GM19239 (cell line): ENCODE results near the gene PXT1.
A peak's percentile ranks its signal among the peaks of the same experiment; 100 is the strongest.
"Not testable (repeated sequence)": the region's sequence is repeated elsewhere in the genome, so short reads cannot be mapped to it uniquely, and the experiment has no call there.

Source experiments
- DNase-seq: peaks from one replicate; pipeline ENCODE4 v3.0.0; 2011; ENCODE audit warnings: low spot score; ENCODE audit not compliant: insufficient read length
- FAIRE-seq: peaks from 2 replicates; lab custom pipeline; 2011; peaks lifted over from hg19 to GRCh38; lab: Jason Lieb, UNC

The PXT1 gene

DNA sequence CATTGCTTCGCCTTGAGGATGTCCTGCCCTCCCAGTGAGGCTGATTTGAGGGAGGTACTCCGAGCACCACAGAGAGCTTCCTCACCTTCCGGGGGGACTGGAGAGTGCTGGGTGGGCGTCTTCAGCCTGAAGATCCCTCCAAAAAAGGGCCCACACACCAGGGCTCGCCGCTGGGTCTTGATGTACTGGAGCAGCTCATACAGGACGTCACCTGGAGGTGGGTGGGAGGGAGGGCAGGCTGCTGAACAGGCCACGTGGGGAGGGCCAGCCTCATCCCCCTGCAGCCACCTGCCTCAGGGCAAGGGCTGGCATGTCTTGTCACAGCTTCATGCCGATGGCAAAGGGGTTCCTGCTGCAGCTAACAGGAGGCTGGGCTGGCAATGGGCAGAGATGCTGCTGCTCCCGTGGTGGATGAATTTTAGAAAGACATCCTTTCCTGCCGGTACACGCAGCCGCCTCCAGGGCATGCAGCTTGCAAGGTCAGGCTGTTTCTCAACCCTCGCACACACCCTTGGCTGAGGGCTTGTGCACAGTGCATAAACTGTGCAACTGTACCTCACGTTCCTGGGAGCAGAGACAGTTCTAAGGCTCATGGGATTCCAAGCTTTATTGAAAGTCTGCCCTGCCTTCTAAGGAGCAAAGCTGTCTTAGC, 69.2 kb downstream of the PXT1 start:
- DNase-seq: no peak
- no peak for FAIRE-seq

DNA sequence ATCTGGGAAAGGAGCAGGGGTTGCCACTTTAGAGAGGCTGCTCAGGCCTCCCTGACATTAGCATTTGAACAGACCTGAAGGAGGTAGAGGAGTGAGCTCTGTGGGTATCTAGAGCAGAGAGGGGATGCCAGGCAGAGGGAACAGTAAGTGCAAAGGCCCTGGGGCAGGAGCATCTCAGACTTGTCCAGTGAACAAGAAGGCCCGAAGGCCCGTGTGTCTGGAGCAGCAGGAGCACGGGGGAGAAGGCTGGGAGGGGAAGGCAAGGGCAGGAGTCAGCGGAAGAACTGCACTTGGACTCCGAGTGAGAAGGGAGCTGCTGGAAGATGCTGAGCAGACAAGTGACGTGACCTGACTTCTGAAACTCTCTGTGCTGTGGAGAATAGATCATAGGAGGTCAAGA, 70.6 kb downstream of the PXT1 start:
- DNase-seq: no peak
- no peak for FAIRE-seq

DNA sequence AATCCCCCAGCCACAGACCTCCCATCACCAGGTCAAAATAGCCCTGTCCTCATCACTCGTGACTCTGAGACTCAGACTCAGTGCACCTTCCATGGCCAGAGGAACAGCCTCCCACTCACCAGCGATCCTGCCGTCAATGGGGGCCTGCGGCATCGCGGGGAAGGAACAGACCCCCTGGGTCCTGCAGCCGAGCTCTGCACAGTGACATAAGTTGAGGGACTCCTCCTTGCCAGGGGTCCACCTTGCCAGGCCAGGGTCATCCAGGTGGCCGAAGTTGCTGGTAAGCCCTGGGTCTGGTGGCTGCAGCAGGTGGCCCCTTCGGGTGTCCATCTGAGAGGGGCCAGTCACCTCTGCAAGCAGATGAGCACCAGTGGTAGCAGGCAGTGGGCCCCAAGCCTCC, 71.4 kb downstream of the PXT1 start:
- DNase-seq: no peak
- no peak for FAIRE-seq

DNA sequence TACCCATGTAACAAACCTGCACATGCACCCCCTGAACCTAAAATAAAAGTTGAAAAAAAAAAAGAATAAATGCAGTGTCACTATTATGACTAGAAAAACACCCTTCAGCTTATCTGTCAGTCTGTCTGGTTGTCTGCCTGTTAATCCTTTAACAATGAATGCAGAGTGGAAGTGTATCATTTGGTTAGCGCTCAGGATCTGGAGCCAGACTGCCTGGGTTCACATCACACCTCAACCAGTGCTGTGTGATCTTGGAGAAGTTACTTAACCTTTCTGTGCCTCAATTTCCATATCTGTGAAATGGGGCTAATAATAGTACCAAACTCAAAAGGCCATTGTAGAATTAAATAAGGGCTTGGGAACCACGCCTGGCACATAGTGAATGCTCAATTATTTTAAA, 72.0 kb downstream of the PXT1 start:
- FAIRE-seq (no peak), DNase-seq (no peak)

DNA sequence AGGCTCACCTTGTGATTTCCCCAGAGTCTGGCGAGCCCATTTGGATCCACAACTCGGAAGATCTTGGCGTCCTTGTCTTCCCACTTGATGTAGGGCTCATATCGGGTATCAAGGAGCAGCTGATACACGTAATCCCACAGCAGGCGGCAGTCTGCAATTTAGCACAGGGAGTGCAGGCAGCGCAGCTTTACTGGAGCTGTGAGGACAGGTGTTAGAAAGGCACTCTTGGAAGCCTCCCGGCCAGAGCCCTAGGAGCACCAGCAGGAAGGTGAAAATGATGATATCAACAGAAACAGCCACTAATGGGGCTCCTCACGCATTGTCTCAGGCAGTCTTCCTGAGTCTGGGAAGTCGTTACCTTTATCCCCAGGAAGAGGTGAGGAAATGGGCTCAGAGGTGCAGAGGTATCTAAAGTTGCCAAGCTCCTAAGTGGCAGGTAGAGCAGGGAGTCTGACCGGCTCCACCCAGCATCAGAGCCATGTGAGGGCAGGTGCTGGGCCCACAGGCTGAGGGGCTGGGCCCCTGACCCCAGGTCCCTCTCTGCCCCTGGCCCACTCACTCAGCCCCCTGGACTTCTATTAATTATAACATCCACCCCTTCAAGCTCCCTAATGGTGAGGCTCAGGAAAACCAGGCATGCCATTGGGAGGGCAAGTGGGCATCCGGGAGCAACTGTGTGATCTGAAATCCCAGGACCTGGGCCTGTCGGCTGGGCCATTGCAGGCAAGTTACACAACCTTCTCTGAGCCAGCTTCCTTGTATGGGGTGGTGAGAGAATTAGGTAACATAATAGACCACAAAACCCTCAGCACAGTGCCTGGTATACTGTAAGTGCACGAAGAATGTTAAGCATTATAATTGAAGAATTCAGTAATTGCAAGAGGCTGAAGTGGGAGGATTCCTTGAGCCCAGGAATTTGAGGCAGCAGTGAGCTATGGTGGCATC, 73.5 kb downstream of the PXT1 start:
- no peak for DNase-seq
- FAIRE-seq: no peak

DNA sequence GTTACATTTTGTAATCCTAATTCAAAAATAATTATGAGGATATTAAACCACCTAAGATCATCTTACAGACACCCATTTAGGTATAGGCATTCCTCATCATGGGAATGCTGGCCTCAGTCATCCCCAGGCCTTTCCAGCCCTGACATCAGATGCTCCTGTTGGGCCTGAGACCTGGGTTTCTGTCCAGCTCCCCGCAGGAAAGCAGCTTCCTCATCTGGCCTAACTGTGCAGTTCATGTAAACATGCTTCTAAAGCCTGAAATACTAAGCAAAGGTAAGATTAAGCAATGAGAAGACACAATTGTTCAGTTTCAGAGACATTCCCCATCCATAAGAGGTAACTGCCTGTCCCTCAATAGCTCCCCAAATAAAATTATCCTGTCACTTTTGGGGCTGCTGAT, 74.2 kb downstream of the PXT1 start:
- DNase-seq: no peak
- no peak for FAIRE-seq

DNA sequence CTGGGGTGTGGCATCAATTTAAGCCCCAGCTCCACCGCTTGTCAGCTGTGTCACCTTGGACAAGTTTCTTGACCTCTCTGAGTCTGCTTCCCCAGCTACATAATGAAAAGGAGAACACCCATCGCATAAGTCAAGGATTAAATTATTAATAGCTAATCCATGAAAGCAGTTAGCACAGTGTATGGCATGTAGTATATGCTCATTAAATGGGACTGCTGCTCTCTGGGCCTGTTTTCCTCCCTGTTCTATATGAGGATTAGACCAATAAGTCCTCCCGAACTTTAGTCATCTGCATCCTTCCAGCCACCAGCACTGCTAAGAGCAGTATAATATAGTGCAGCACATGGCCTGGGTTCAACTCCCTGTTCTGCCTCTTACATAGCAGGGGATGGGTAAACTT, 74.9 kb downstream of the PXT1 start:
- DNase-seq (no peak), FAIRE-seq (no peak)

DNA sequence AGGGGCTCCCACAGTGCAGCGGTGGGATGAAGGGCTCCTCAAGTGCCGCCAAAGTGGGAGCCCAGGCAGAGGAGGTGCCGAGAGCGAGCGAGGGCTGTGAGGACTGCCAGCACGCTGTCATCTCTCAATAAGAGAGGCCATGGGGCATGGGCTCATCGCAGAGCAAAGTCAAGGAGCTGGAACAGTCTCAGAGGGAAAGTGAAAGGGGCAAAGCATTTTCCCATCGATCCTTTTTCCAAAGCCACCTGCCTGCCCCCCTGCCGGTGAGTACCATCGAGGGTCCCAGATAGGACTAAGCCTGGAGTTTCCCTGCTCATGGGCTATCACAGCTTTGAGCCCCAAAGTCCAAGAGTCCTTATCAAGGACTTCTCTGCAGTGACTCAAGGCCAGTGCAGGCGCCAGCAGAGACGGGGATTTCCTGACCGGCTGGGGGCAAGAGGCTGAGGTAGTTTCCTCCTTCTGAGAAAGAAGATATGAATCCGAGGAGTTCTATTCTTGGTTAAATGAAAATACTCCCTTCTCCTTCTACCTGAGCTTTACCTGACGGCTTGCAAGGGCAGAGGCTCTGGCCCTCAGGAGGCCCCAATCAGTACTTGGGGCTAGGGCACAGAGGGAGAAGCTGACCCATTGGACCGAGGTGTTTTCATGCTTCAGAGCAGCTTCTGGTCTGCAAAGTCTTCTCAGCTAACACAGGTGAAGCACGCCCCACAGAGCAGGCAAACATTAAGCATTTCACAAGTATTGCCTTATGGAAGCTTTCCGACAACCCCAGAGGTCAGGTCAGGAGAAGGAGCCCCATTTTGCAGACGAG, 77.8 kb downstream of the PXT1 start:
- no peak for FAIRE-seq
- no peak for DNase-seq

DNA sequence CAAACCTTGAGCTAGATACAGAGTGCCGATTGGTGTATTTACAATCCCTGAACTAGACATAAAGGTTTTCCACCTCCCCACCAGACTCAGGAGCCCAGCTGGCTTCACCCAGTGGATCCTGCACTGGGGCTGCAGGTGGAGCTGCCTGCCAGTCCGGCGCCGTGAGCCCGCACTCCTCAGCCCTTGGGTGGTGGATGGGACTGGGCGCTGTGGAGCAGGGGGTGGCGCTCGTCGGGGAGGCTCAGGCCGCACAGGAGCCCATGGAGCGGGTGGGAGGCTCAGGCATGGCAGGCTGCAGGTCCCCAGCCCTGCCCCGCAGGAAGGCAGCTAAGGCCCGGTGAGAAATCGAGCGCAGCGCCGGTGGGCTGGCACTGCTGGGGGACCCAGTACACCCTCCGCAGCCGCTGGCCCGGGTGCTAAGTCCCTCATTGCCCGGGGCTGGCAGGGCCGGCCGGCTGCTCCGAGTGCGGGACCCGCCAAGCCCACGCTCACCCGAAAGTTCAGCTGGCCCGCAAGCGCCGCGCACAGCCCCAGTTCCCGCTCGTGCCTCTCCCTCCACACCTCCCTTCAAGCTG, 78.5 kb downstream of the PXT1 start:
- FAIRE-seq, DNase-seq: not testable (repeated sequence)

DNA sequence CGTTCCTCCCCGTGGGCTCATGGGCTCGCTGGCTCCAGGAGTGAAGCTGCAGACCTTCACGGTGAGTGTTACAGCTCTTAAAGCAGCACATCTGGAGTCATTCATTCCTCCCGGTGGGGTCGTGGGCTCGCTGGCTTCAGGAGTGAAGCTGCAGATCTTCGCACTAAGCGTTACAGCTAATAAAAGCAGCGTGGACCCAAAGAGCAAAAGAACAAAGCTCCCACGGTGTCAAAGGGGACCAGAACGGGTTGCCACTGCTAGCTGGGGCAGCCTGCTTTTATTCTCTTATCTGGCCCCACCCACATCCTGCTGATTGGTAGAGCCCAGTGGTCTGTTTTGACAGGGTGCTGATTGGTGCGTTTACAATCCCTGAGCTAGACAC, 79.3 kb downstream of the PXT1 start:
- DNase-seq: not testable (repeated sequence)

DNA sequence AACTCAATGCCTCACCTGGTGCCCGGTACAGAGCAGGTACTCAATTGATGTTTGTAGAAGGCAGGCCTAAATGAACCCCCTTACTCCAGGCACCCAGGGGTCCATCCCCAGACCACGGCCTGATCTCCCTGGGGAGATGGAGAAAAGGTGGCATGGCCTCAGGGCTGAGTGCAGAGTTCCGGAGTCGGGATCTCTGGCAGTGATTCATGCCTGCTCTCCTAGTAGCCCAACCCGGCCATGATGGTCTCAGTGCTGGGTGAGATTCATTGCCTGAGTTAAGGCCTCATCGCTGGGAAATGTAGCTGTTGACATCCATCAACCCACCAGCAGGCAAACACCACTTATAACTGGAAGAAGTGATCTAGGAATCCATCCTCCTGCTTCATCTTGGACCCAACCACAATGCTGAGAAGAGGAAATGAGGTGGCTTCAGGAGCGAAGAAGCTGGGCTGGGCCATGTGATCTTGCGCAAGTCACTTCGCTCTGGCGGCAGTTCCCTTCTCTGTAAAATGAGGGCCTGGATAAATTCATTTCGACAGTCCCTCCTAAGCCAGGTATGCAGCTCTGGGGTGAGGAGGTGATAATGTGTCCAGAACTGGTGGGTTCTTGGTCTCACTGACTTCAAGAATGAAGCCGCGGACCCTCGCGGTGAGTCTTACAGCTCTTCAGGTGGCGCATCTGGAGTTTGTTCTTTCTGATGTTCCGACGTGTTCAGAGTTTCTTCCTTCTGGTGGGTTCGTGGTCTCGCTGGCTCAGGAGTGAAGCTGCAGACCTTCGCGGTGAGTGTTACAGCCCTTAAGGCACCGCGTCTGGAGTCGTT, 79.9 kb downstream of the PXT1 start:
- no peak for FAIRE-seq
- no peak for DNase-seq

More for the DNA sequence above, 79.3 kb downstream of the PXT1 start:
- not testable (repeated sequence) for FAIRE-seq

DNA sequence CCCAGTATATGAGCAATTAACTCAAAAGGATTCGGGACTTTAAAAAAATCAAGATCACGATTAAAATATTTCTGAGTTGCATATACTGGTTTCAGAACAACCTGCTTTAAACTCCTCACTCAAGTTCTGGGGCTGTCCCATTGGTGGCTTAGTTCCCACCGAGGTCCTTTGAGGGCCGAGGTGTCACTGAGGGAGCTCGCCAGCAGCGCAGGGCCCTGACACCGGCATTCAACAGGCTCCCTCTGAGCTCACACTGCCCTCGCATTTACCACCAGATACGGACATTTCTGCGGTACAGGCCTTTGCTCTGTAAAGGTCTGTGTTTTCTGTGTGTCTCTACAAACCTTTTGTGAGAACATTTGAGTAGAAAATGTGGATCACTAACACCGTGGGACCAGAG, 81.6 kb downstream of the PXT1 start:
- no peak for DNase-seq
- no peak for FAIRE-seq

DNA sequence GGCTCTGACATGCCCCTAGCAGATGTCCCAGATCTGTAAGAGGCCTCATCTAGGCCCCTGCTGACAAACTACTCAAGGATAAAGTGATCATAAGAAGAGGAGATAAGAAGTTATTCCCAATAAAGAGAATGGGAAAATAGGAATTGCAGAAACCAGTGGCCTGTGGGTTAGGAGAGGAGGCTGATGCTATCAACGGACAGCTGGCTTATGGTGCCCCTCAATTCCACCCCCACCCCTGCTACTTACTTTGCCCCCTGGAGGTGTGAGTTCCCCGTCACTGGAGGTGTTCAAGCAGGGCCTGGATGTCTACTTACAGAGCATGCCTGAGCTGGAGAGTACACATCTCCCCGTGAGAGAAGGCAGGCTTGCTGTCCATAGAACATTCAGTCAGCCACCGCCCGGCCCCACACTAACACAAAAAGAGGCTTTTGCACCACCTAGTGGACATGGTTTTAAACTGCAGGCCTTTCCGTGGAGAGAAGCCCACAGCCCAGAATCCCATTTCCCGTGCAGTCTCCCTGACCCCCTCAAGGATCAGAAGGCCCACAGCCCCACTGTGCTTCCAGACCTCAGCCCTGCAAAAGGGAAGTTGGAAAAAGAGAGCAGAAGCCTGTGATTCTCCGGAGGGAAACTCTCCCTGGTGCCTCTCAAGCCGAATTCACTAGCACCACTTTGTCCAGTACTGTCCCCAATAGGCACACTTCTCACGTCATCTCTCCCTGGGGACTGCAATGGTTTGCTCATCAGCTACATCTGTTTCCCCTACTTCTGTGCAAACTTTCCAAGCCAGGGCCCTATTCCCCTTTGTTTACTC, 82.2 kb downstream of the PXT1 start:
- FAIRE-seq: peak; percentile 73

DNA sequence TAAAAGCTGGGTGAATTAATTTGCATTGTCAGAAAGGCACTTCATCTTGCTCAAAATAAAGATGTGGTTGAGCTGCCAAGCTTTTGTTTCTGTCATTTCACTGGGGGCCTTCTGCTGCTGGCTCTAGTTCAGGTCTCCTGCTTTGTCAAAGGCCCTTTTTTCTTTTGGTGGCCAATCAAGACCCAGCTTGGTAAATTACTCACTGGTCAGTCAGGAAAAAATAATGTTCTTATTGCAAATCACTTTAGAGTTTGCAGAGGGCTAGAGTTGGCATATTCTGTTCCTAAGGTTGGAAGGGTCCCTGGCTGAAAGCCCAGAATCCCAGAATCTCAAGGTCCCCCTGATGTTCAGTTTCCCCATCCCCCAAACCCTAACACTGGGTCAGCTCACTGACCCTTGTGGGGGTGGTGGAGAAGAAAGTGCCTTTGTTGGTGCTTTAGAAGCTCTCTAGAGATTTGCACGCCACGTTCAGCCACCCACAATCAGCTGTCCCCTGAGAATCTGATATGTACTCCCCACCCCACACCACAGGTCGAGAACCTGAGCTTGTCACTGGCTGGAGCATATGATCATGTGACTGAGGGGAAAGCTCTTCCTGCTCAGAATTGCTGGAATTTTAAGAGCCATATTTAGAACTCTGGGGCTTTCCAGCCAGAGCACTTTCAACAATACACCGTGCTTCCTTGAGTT, 84.3 kb downstream of the PXT1 start:
- FAIRE-seq (peak; percentile 8), DNase-seq (no peak)

More for the DNA sequence above, 82.2 kb downstream of the PXT1 start:
- peak; percentile 72 for DNase-seq

DNA sequence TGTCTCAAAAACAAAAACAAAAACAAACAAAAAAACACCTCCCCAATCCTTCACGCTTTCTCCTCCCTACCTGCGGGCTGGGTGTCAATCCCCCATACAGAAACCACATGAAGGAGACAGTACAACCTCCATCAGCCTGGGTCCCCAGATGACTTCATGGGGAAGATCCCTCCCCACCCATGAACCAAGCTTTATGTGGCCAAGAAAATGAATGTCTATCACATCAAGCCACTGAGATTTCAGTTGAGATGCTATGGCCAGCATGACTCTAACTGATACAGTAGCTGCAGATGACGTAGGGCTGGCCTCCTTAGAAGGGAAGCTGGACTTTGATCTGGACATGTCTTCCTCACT, 84.8 kb downstream of the PXT1 start:
- FAIRE-seq: no peak

DNA sequence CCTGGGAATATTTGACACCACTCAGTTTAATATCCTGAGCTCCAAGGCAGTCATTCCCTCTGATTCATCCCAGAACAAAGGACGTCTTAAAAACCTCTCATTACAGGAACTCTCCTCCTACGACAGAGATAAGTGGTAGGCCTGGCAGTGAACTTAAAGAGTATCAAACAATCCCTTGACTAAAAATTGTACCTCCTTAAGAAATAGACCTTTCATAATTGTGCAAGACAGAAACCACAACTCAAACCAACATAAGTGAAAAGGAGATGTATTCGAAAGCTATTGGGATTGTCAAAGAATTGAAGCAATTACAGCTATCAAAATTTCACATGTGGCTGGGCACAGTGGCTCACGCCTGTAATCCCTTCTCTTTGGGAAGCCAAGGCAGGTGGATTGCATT, 86.8 kb downstream of the PXT1 start:
- no peak for DNase-seq
- FAIRE-seq: no peak

More for the DNA sequence above, 84.8 kb downstream of the PXT1 start:
- no peak for DNase-seq

DNA sequence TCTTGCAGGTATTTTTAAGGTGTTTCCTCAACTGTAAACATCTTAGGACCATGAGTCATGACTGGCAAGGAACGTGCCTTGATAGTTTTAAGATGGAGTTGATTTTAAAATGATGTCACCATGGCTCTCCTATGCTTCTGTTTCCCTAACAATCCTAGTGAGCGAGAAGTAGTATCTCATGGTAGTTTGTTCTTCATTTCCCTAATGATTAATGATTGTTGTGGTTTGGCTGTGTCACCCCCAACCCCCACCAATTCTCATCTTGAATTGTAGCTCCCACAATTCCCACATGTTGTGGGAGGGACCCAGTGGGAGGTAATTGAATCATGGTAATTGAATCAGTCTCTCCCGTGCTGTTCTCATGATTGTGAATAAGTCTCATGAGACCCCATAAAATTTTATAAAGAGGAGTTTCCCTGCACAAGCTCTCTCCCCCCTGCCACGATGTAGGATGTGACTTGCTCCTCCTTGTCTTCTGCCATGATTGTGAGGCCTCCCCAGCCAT, 89.2 kb downstream of the PXT1 start:
- no peak for DNase-seq
- no peak for FAIRE-seq
